Neural crest cell (in vitro differentiated cells): ENCODE data around the gene USP10. TPM values are rescaled to one million over a fixed set of nuclear protein-coding genes. Genes with fewer than 3 reads are reported as not detected.

Experiments used
- DNase-seq: peaks from one replicate; pipeline ENCODE4 v3.0.0; 2021; ENCODE audit warnings: low read depth, mixed read lengths, low spot score
- H3K27ac Mint-ChIP-seq: one replicate; pipeline ENCODE4 v1.8.0; 2021; ENCODE audit warnings: mild to moderate bottlenecking, mixed read lengths; ENCODE audit not compliant: unreplicated experiment
- H3K27me3 Mint-ChIP-seq: 2 replicates; pipeline ENCODE4 v1.8.0; 2021; ENCODE audit warnings: low read depth, mild to moderate bottlenecking, mixed read lengths
- H3K36me3 Mint-ChIP-seq: 2 replicates; pipeline ENCODE4 v1.8.0; 2021; ENCODE audit warnings: low read depth, mild to moderate bottlenecking, mixed read lengths
- H3K4me1 Mint-ChIP-seq: 2 replicates; pipeline ENCODE4 v1.8.0; 2021; ENCODE audit warnings: mixed read lengths
- H3K4me3 Mint-ChIP-seq: one replicate; pipeline ENCODE4 v1.8.0; 2021; ENCODE audit warnings: mild to moderate bottlenecking, mixed read lengths
- H3K9me3 Mint-ChIP-seq: 2 replicates; pipeline ENCODE4 v1.8.0; 2021; ENCODE audit warnings: mixed read lengths
- CTCF ChIP-seq: fragments of 200-600 bp; sonication (generic); conservative IDR thresholded peaks from 2 replicates; pipeline ENCODE4 v1.5.0; 2021; ENCODE audit warnings: antibody characterized with exemption, mild to moderate bottlenecking
- total RNA-seq: library from RNA; stranded (reverse); gene quantifications from 2 replicates; pipeline ENCODE4 v1.2.1, GENCODE V29; 2021

USP10 gene
- total RNA-seq, 1 donor from 2014 or later: 149 TPM

- H3K9me3 Mint-ChIP-seq: no peaks in the 10 kb centered on the region
- no peaks in the 10 kb centered on the region for H3K36me3 Mint-ChIP-seq
- no peak for DNase-seq
- no peak for TF ChIP-seq CTCF
- H3K4me1 Mint-ChIP-seq: peaks cover 51% of the 10 kb centered on the region
- no peak overlapping the region for H3K4me3 Mint-ChIP-seq
- no peak overlapping the region for H3K27ac Mint-ChIP-seq
- no peaks in the 10 kb centered on the region for H3K27me3 Mint-ChIP-seq
These were observed 3.9 kb downstream of the USP10 start for GRCh38 chr16:84703681-84704080.

- DNase-seq: no peak
- peaks cover 52% of the 10 kb centered on the region for H3K4me1 Mint-ChIP-seq
- no peak overlapping the region for H3K27ac Mint-ChIP-seq
- no peaks in the 10 kb centered on the region for H3K27me3 Mint-ChIP-seq
- H3K4me3 Mint-ChIP-seq: no peak overlapping the region
- TF ChIP-seq CTCF: no peak
- H3K36me3 Mint-ChIP-seq: no peaks in the 10 kb centered on the region
- H3K9me3 Mint-ChIP-seq: no peaks in the 10 kb centered on the region
These were observed 4.5 kb downstream of the USP10 start for GRCh38 chr16:84704253-84704652.

GRCh38 chr16:84706856-84707255, 7.1 kb downstream of the USP10 start:
- Mint-ChIP-seq H3K4me3 (no peak overlapping the region), H3K4me1 (peaks cover 49% of the 10 kb centered on the region), H3K27ac (no peak overlapping the region), H3K27me3 (no peaks in the 10 kb centered on the region), H3K9me3 (no peaks in the 10 kb centered on the region), H3K36me3 (no peaks in the 10 kb centered on the region)
- no peak for TF ChIP-seq CTCF
- no peak for DNase-seq

- no peak overlapping the region for H3K4me3 Mint-ChIP-seq
- H3K9me3 Mint-ChIP-seq: no peaks in the 10 kb centered on the region
- H3K27ac Mint-ChIP-seq: peak overlapping the region; percentile 10
- no peak for TF ChIP-seq CTCF
- H3K36me3 Mint-ChIP-seq: no peaks in the 10 kb centered on the region
- DNase-seq: no peak
- H3K4me1 Mint-ChIP-seq: peaks cover 53% of the 10 kb centered on the region
- no peaks in the 10 kb centered on the region for H3K27me3 Mint-ChIP-seq
These were observed 9.8 kb downstream of the USP10 start for GRCh38 chr16:84709609-84710008.

GRCh38 chr16:84710686-84711085, 10.9 kb downstream of the USP10 start:
- no peak overlapping the region for H3K27ac Mint-ChIP-seq
- no peaks in the 10 kb centered on the region for H3K27me3 Mint-ChIP-seq
- DNase-seq: no peak
- H3K4me3 Mint-ChIP-seq: no peak overlapping the region
- TF ChIP-seq CTCF: no peak
- H3K36me3 Mint-ChIP-seq: no peaks in the 10 kb centered on the region
- peaks cover 56% of the 10 kb centered on the region for H3K4me1 Mint-ChIP-seq
- H3K9me3 Mint-ChIP-seq: no peaks in the 10 kb centered on the region
